Osteoblast (primary cell): Measurements from ENCODE around the gene MOAP1. TPM values are rescaled to one million over a fixed set of nuclear protein-coding genes. Genes with fewer than 3 reads are reported as not detected.

ENCODE experiments used
- DNase-seq: peaks from one replicate; pipeline ENCODE4 v3.0.0; 2011; ENCODE audit warnings: low spot score, mixed read lengths; ENCODE audit not compliant: insufficient read length; ENCODE audit errors: missing footprints
- H2AFZ ChIP-seq: 2 replicates; pipeline ENCODE4 v1.6.0; 2011; ENCODE audit warnings: mild to moderate bottlenecking, low read length
- H3K27ac ChIP-seq: 2 replicates; pipeline ENCODE4 v1.5.1; 2011; ENCODE audit warnings: mild to moderate bottlenecking, low read depth, low read length, moderate library complexity
- H3K27me3 ChIP-seq: 2 replicates; pipeline ENCODE4 v1.6.0; 2012; ENCODE audit warnings: mild to moderate bottlenecking, control low read depth, inconsistent platforms, low read length, moderate library complexity; ENCODE audit not compliant: insufficient read depth
- H3K36me3 ChIP-seq: 2 replicates; pipeline ENCODE4 v1.5.1; 2011; ENCODE audit warnings: mild to moderate bottlenecking, low read length, control low read depth, moderate library complexity; ENCODE audit not compliant: insufficient read depth
- H3K4me1 ChIP-seq: 2 replicates; pipeline ENCODE4 v1.5.1; 2011; ENCODE audit warnings: mild to moderate bottlenecking, low read length, control low read depth, moderate library complexity; ENCODE audit not compliant: insufficient read depth
- H3K4me2 ChIP-seq: 2 replicates; pipeline ENCODE4 v1.6.0; 2011; ENCODE audit warnings: mild to moderate bottlenecking, low read length; ENCODE audit not compliant: insufficient read depth
- H3K4me3 ChIP-seq: fragments of 200-600 bp; sonication (generic); 3 replicates; pipeline ENCODE4 v1.5.1; 2012; ENCODE audit warnings: mild to moderate bottlenecking, low read length, inconsistent platforms; ENCODE audit not compliant: insufficient read depth
- H3K79me2 ChIP-seq: 2 replicates; pipeline ENCODE4 v1.6.0; 2012; ENCODE audit warnings: mild to moderate bottlenecking, low read length, control low read depth, inconsistent platforms; ENCODE audit not compliant: insufficient read depth
- H3K9me3 ChIP-seq: 2 replicates; pipeline ENCODE4 v1.5.1; 2011; ENCODE audit warnings: low read depth, low read length, control low read depth
- H4K20me1 ChIP-seq: 2 replicates; pipeline ENCODE4 v1.6.0; 2012; ENCODE audit warnings: mild to moderate bottlenecking, low read length, control low read depth; ENCODE audit not compliant: insufficient read depth
- total RNA-seq: library from RNA; depleted of rRNA; stranded (reverse); fragments of >200 nt; gene quantifications from 2 replicates; pipeline ENCODE4 v1.2.3, GENCODE V29; 2012
- TF ChIP-seq, protein P1 (sequence below): IDR thresholded peaks from 2 replicates; pipeline ENCODE4 v1.5.1; 2011; ENCODE audit warnings: mild to moderate bottlenecking, low read depth, low read length, moderate library complexity; ENCODE audit errors: extremely low read depth

The MOAP1 gene
- total RNA-seq, 1 donor = 16.6 TPM

DNA sequence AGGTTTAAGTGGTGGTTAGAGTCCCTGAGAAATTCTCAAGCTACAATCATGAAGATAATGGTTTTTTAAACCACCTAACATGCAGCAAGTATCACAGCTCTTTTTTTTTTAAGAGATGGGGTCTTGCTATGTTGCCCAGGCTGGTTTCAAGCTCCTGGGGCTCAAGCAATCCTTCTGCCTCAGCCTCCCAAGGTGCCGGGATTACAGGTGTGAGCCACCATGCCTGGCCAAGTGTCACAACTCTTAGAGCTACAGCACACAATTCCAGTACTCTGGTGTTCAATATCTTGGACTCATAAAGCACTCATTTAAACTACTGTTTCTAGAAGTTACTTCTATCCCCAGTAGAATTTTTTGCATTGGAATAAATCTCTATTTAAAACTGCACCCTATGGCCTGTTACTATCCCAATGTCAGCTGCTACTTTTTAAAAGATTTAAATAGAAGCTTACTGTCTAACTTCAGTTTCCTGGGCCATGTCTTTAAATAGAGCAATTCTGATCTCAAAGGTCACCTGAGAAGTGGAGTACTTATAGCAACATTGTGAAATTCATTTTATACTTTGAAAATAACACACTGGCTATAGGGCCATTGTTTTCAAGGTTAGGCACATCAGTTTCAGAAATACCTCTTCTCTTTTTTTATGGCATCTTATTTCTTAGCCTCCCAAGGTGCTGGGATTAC, 10.8 kb upstream of the MOAP1 start:
- Histone ChIP-seq H2AFZ (no peak overlapping the region), H3K27me3 (no peaks in the 10 kb centered on the region), H3K27ac (no peak overlapping the region), H3K36me3 (no peaks in the 10 kb centered on the region), H3K9me3 (no peaks in the 10 kb centered on the region), H3K79me2 (no peaks in the 10 kb centered on the region), H3K4me2 (no peak overlapping the region), H3K4me3 (no peak overlapping the region), H3K4me1 (no peaks in the 10 kb centered on the region), H4K20me1 (no peaks in the 10 kb centered on the region)
- TF ChIP-seq, protein P1, sequence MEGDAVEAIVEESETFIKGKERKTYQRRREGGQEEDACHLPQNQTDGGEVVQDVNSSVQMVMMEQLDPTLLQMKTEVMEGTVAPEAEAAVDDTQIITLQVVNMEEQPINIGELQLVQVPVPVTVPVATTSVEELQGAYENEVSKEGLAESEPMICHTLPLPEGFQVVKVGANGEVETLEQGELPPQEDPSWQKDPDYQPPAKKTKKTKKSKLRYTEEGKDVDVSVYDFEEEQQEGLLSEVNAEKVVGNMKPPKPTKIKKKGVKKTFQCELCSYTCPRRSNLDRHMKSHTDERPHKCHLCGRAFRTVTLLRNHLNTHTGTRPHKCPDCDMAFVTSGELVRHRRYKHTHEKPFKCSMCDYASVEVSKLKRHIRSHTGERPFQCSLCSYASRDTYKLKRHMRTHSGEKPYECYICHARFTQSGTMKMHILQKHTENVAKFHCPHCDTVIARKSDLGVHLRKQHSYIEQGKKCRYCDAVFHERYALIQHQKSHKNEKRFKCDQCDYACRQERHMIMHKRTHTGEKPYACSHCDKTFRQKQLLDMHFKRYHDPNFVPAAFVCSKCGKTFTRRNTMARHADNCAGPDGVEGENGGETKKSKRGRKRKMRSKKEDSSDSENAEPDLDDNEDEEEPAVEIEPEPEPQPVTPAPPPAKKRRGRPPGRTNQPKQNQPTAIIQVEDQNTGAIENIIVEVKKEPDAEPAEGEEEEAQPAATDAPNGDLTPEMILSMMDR = no peak
- no peak for DNase-seq

- Histone ChIP-seq H3K4me2 (no peak overlapping the region), H3K79me2 (peaks cover 45% of the 10 kb centered on the region), H3K27me3 (no peaks in the 10 kb centered on the region), H3K36me3 (peaks cover 8% of the 10 kb centered on the region), H4K20me1 (peaks cover 9% of the 10 kb centered on the region), H2AFZ (no peak overlapping the region), H3K27ac (no peak overlapping the region), H3K9me3 (no peaks in the 10 kb centered on the region), H3K4me1 (peaks cover 12% of the 10 kb centered on the region), H3K4me3 (no peak overlapping the region)
- no peak for DNase-seq
- TF ChIP-seq, protein P1 = no peak
Observed at GRCh38 chr14:93186956-93187355, 2.3 kb upstream of the MOAP1 start.

DNA sequence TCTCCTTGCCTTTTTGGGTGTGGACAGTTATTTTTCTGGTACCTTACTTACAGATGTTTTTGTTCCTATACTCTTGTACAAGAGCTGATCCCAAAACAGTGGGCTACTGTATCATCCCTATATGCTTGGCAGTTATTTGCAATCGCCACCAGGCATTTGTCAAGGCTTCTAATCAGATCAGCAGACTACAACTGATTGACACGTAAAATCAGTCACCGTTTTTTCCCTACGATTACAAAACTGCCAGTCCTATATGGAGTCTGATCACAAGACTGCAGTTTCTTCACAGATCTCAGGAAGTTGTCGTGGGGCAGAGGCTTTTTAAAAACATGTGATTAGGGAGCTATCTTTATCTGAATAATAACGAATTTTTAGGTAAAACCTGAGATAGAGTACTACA, 1.8 kb upstream of the MOAP1 start:
- Histone ChIP-seq H3K4me3 (no peak overlapping the region), H3K4me1 (peaks cover 12% of the 10 kb centered on the region), H4K20me1 (peaks cover 9% of the 10 kb centered on the region), H3K4me2 (peak overlapping the region; percentile 2), H3K9me3 (no peaks in the 10 kb centered on the region), H3K79me2 (peaks cover 45% of the 10 kb centered on the region), H3K27me3 (no peaks in the 10 kb centered on the region), H3K27ac (no peak overlapping the region), H2AFZ (no peak overlapping the region), H3K36me3 (peaks cover 8% of the 10 kb centered on the region)
- DNase-seq = no peak
- TF ChIP-seq, protein P1 = no peak

- peak overlapping the region; percentile 94 for H3K27ac ChIP-seq
- peak; percentile 83 for DNase-seq
- H4K20me1 ChIP-seq = peaks cover 9% of the 10 kb centered on the region
- TF ChIP-seq, protein P1 = no peak
- peak overlapping the region; percentile 92 for H2AFZ ChIP-seq
- peak overlapping the region; percentile 95 for H3K4me3 ChIP-seq
- peak overlapping the region; percentile 99 for H3K4me2 ChIP-seq
- H3K27me3 ChIP-seq = no peaks in the 10 kb centered on the region
- H3K79me2 ChIP-seq = peaks cover 45% of the 10 kb centered on the region
- H3K4me1 ChIP-seq = peaks cover 12% of the 10 kb centered on the region
- H3K9me3 ChIP-seq = no peaks in the 10 kb centered on the region
- H3K36me3 ChIP-seq = peaks cover 8% of the 10 kb centered on the region
Observed at GRCh38 chr14:93185349-93185720, 638 bp upstream of the MOAP1 start.
